Colonic mucosa (tissue), 4 donors: ENCODE measurements around the gene CPNE5. TPM values are rescaled to one million over a fixed set of nuclear protein-coding genes. Genes with fewer than 3 reads are reported as not detected.

Source experiments
- DNase-seq: peaks from one replicate; pipeline ENCODE4 v3.0.0-alpha.2; 2020
- H3K27ac ChIP-seq: fragments of 200-600 bp; one replicate; pipeline ENCODE4 v1.8.0; 2021
- H3K27me3 ChIP-seq: fragments of 200-600 bp; one replicate; pipeline ENCODE4 v1.8.0; 2021
- H3K36me3 ChIP-seq: fragments of 200-600 bp; one replicate; pipeline ENCODE4 v1.8.0; 2021
- H3K4me1 ChIP-seq: fragments of 200-600 bp; one replicate; pipeline ENCODE4 v1.8.0; 2021; ENCODE audit warnings: mild to moderate bottlenecking
- H3K4me3 ChIP-seq: fragments of 200-600 bp; one replicate; pipeline ENCODE4 v1.8.0; 2021
- H3K9ac ChIP-seq, 2 donors: one replicate each; pipeline ENCODE4 v1.7.0; 2013; ENCODE audit warnings: control low read depth in 2 of 2, low read depth in 2 of 2, low read length in 2 of 2
- H3K9me3 ChIP-seq: fragments of 200-600 bp; one replicate; pipeline ENCODE4 v1.8.0; 2021
- CTCF ChIP-seq: fragments of 200-600 bp; IDR thresholded peaks from one replicate; pipeline ENCODE4 v1.8.0; 2022; ENCODE audit warnings: antibody characterized with exemption, mild to moderate bottlenecking
- intact Hi-C: fragments of 100-400 bp; cut with DNase I; formaldehyde crosslinking; loops from one replicate; pipeline ENCODE4 v1.14.1; 2022
- total RNA-seq, 2 donors: library from RNA; stranded (reverse); fragmentation: NEBNext Ultra II Directional in 1 of 2; extraction: Animal tissue kit (Norgen Biotek cat#: 25700) in 1 of 2; gene quantifications; one replicate each; pipeline ENCODE4 v1.2.1, GENCODE V29; 2021
- donor health status: healthy.
- donor health status: DM: no; HTN: no; CAD: no.
- donor health status: DM: no; HTN: no; CAD: no.

Gene CPNE5
- total RNA-seq, 2 donors from 2014 or later = 4.6 to 8.0 TPM

- intact Hi-C loops = no loop called here
- H3K27me3 ChIP-seq = no peaks in the 10 kb centered on the region
- no peak for TF ChIP-seq CTCF
- DNase-seq = no peak
- H3K4me1 ChIP-seq = no peaks in the 10 kb centered on the region
- no peak overlapping the region for H3K4me3 ChIP-seq
- no peak overlapping the region for H3K9ac ChIP-seq
- H3K27ac ChIP-seq = no peak overlapping the region
- H3K9me3 ChIP-seq = no peaks in the 10 kb centered on the region
- peaks cover 7% of the 10 kb centered on the region for H3K36me3 ChIP-seq
Measured at GRCh38 chr6:36862164-36862847, 23.1 kb upstream of the CPNE5 start.

GRCh38 chr6:36860126-36860525 lies 20.9 kb upstream of the CPNE5 start:
- no peak overlapping the region for H3K9ac ChIP-seq
- no peak for TF ChIP-seq CTCF
- no peaks in the 10 kb centered on the region for H3K9me3 ChIP-seq
- intact Hi-C loops = no loop called here
- no peak overlapping the region for H3K4me3 ChIP-seq
- H3K27me3 ChIP-seq = no peaks in the 10 kb centered on the region
- H3K36me3 ChIP-seq = peaks cover 7% of the 10 kb centered on the region
- no peak overlapping the region for H3K27ac ChIP-seq
- no peaks in the 10 kb centered on the region for H3K4me1 ChIP-seq
- no peak for DNase-seq

GRCh38 chr6:36858407-36858981 lies 19.2 kb upstream of the CPNE5 start:
- no peak overlapping the region for H3K4me3 ChIP-seq
- no peak for TF ChIP-seq CTCF
- no peak overlapping the region for H3K27ac ChIP-seq
- H3K4me1 ChIP-seq = no peaks in the 10 kb centered on the region
- intact Hi-C loops = no loop called here
- no peak for DNase-seq
- H3K36me3 ChIP-seq = no peaks in the 10 kb centered on the region
- H3K27me3 ChIP-seq = no peaks in the 10 kb centered on the region
- no peaks in the 10 kb centered on the region for H3K9me3 ChIP-seq
- no peak overlapping the region for H3K9ac ChIP-seq

GRCh38 chr6:36857325-36857724 lies 18.1 kb upstream of the CPNE5 start:
- no peak for TF ChIP-seq CTCF
- intact Hi-C loops = no loop called here
- Histone ChIP-seq H3K9me3 (no peaks in the 10 kb centered on the region), H3K27ac (no peak overlapping the region), H3K4me1 (no peaks in the 10 kb centered on the region), H3K9ac (no peak overlapping the region), H3K27me3 (no peaks in the 10 kb centered on the region), H3K36me3 (no peaks in the 10 kb centered on the region), H3K4me3 (no peak overlapping the region)
- no peak for DNase-seq

GRCh38 chr6:36856277-36856676 lies 17.0 kb upstream of the CPNE5 start:
- H3K27me3 ChIP-seq = no peaks in the 10 kb centered on the region
- DNase-seq = no peak
- no peaks in the 10 kb centered on the region for H3K36me3 ChIP-seq
- H3K4me3 ChIP-seq = no peak overlapping the region
- H3K9ac ChIP-seq = no peak overlapping the region
- H3K9me3 ChIP-seq = no peaks in the 10 kb centered on the region
- no peaks in the 10 kb centered on the region for H3K4me1 ChIP-seq
- no peak overlapping the region for H3K27ac ChIP-seq
- intact Hi-C loops = no loop called here
- TF ChIP-seq CTCF = no peak
